Panc1 (cell line): ENCODE data around the gene TUB. TPM values are rescaled to one million over a fixed set of nuclear protein-coding genes. Genes with fewer than 3 reads are reported as not detected.

Source experiments
- ATAC-seq: fragments of 200-7000 bp; cut with Tn5 transposase; 2 replicates; pipeline ENCODE4 v1.9.1; 2020; ENCODE audit warnings: mild to moderate bottlenecking, moderate library complexity
- BruUV-seq: library from RNA; stranded (reverse); fragments of 400-500 nt; replicated peaks from 2 replicates; lab custom pipeline; 2021; lab: Mats Ljungman, UMichigan
- CTCF ChIA-PET: fragments of 300-600 bp; sonication (Branson Sonifier 250); formaldehyde crosslinking; loops from one replicate; lab custom pipeline; 2022; ENCODE audit warnings: antibody characterized with exemption; lab: Charles Lee
- POLR2A ChIA-PET: fragments of 300-600 bp; sonication (Branson Sonifier 250); formaldehyde crosslinking; loops from one replicate; lab custom pipeline; 2022; ENCODE audit warnings: antibody characterized with exemption; lab: Charles Lee
- DNase-seq: peaks from one replicate; pipeline ENCODE4 v3.0.0-alpha.2; 2010; ENCODE audit warnings: low read depth, low spot score
- H3K27ac ChIP-seq: 2 replicates; pipeline ENCODE4 v1.5.1; 2011; ENCODE audit warnings: mild to moderate bottlenecking, low read length, inconsistent platforms
- H3K27me3 ChIP-seq: fragments of 200-500 bp; sonication (Bioruptor generic); 2 replicates; pipeline ENCODE4 v1.6.0; 2014; ENCODE audit warnings: low read length, inconsistent platforms; ENCODE audit not compliant: control insufficient read depth, insufficient read depth
- H3K36me3 ChIP-seq: fragments of 200-500 bp; sonication (Bioruptor generic); 2 replicates; pipeline ENCODE4 v1.5.1; 2014; ENCODE audit warnings: inconsistent platforms, mild to moderate bottlenecking, low read length, moderate library complexity; ENCODE audit not compliant: control insufficient read depth, insufficient read depth
- H3K4me1 ChIP-seq: 2 replicates; pipeline ENCODE4 v1.5.1; 2011; ENCODE audit warnings: inconsistent platforms, mild to moderate bottlenecking, low read length, moderate library complexity; ENCODE audit not compliant: control insufficient read depth, insufficient read depth
- H3K4me3 ChIP-seq, 2 experiments: 2 replicates each; pipeline ENCODE4 v1.5.1; 2011 to 2012; ENCODE audit warnings: low read depth in 2 of 2, low read length in 2 of 2, mild to moderate bottlenecking in 2 of 2, inconsistent platforms in 1 of 2, moderate library complexity in 1 of 2
- H3K9me3 ChIP-seq: fragments of 200-500 bp; sonication (Bioruptor generic); 2 replicates; pipeline ENCODE4 v1.5.1; 2014; ENCODE audit warnings: low read depth, mild to moderate bottlenecking, inconsistent platforms, low read length, moderate library complexity; ENCODE audit not compliant: control insufficient read depth, insufficient read depth
- CTCF ChIP-seq: fragments of 450-650 bp; IDR thresholded peaks from 2 replicates; pipeline ENCODE4 v1.5.1; 2017; ENCODE audit warnings: mild to moderate bottlenecking
- POLR2AphosphoS5 ChIP-seq: IDR thresholded peaks from 2 replicates; pipeline ENCODE4 v1.6.1; 2012; ENCODE audit warnings: mild to moderate bottlenecking, low read depth, low read length, moderate library complexity
- SIN3A ChIP-seq: IDR thresholded peaks from 2 replicates; pipeline ENCODE4 v1.6.1; 2012; ENCODE audit warnings: low read depth, mild to moderate bottlenecking, low read length, moderate library complexity, borderline replicate concordance; ENCODE audit not compliant: insufficient read depth
- TCF7L2 ChIP-seq: IDR thresholded peaks from 2 replicates; pipeline ENCODE4 v1.6.1; 2011; ENCODE audit warnings: mild to moderate bottlenecking, low read depth, low read length, inconsistent platforms
- in situ Hi-C: cut with HindIII; loops from 2 replicates; pipeline ENCODE4 v1.10.0; 2016; ENCODE audit warnings: low sequenced_read_pairs, low pct_unique_long_range_greater_than_20kb
- intact Hi-C: fragments of 100-400 bp; cut with micrococcal nuclease; formaldehyde crosslinking; loops from one replicate; pipeline ENCODE4 v1.10.0; 2022; ENCODE audit not compliant: unreplicated experiment
- total RNA-seq: library from RNA; stranded (reverse); gene quantifications from one replicate; pipeline ENCODE4 v1.2.1, GENCODE V29; 2021; ENCODE audit not compliant: unreplicated experiment
- TF ChIP-seq, protein P1 (sequence below), 2 experiments: IDR thresholded peaks; 2 replicates each; pipeline ENCODE4 v1.6.1; 2011 to 2012; ENCODE audit warnings: low read depth in 2 of 2, control low read depth in 1 of 2, low read length in 1 of 2, mild to moderate bottlenecking in 1 of 2, moderate library complexity in 1 of 2; ENCODE audit not compliant: insufficient read depth in 1 of 2

TUB gene
- total RNA-seq, 1 experiment from 2014 or later: 4.3 TPM

DNA sequence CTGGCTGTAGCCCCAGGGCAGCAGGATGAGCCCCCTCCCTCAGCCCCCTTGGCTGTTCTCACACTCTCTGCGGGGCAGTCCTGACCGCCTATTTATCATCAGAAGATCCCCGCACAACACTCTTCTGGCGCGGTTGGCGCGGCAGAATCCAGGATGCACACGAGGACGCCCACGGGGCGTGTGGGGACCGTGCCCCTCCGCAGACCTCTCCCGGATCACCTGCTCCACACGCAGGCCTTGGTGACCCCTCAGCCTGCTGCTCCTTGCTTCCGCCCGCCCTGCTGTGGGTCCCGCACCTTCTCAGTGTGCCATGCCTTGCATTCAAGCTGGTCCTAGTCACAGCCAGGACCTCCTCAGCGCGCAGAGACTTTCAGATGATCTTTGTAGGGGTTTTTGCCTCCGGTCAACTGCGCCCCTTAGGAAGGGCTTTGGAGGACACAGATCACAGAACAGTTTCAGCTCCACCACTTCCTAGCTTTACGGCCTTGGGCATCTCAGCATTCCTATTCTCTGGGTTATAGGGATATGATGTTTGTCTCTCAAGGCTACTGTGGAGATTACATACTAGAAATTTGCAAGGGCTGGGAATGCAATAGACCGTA lies 841 bp upstream of the TUB start:
- peaks cover 18% of the 10 kb centered on the region for H3K27me3 ChIP-seq
- ChIA-PET POLR2A (no interaction called here), CTCF (interaction anchor here (0.6 kb wide), 1 partner anchor 10 kb away, joined by 4 read pairs; no protein-coding TSS in a partner anchor)
- H3K4me1 ChIP-seq: no peaks in the 10 kb centered on the region; the same call in 1 of the 2 replicates
- peak; percentile 24 for ATAC-seq
- peak overlapping the region; percentile 41 to 56; a peak in 3 of 4 replicates for H3K4me3 ChIP-seq
- no peak overlapping the region for H3K27ac ChIP-seq
- intact Hi-C loops (no loop called here), in situ Hi-C loops (no loop called here)
- H3K36me3 ChIP-seq: no peaks in the 10 kb centered on the region
- BruUV-seq: no TSS peak
- TF ChIP-seq SIN3A: no peak
- H3K9me3 ChIP-seq: no peaks in the 10 kb centered on the region
- DNase-seq: no peak

- ChIA-PET POLR2A (no interaction called here), CTCF (no interaction called here)
- DNase-seq: no peak
- H3K27ac ChIP-seq: no peak overlapping the region
- ATAC-seq: peak; percentile 40
- in situ Hi-C loops: no loop called here
- peak overlapping the region; percentile 35 to 41 for H3K4me3 ChIP-seq
- no peaks in the 10 kb centered on the region for H3K9me3 ChIP-seq
- H3K4me1 ChIP-seq: no peaks in the 10 kb centered on the region; the same call in 1 of the 2 replicates
- BruUV-seq: no TSS peak
- intact Hi-C loops: no loop called here
- H3K27me3 ChIP-seq: peaks cover 14% of the 10 kb centered on the region; the same call in 1 of the 2 replicates
- TF ChIP-seq POLR2AphosphoS5: no peak
- no peak for TF ChIP-seq CTCF
- no peak for TF ChIP-seq SIN3A
- no peak for TF ChIP-seq TCF7L2
- TF ChIP-seq, protein P1, sequence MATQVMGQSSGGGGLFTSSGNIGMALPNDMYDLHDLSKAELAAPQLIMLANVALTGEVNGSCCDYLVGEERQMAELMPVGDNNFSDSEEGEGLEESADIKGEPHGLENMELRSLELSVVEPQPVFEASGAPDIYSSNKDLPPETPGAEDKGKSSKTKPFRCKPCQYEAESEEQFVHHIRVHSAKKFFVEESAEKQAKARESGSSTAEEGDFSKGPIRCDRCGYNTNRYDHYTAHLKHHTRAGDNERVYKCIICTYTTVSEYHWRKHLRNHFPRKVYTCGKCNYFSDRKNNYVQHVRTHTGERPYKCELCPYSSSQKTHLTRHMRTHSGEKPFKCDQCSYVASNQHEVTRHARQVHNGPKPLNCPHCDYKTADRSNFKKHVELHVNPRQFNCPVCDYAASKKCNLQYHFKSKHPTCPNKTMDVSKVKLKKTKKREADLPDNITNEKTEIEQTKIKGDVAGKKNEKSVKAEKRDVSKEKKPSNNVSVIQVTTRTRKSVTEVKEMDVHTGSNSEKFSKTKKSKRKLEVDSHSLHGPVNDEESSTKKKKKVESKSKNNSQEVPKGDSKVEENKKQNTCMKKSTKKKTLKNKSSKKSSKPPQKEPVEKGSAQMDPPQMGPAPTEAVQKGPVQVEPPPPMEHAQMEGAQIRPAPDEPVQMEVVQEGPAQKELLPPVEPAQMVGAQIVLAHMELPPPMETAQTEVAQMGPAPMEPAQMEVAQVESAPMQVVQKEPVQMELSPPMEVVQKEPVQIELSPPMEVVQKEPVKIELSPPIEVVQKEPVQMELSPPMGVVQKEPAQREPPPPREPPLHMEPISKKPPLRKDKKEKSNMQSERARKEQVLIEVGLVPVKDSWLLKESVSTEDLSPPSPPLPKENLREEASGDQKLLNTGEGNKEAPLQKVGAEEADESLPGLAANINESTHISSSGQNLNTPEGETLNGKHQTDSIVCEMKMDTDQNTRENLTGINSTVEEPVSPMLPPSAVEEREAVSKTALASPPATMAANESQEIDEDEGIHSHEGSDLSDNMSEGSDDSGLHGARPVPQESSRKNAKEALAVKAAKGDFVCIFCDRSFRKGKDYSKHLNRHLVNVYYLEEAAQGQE (IDR thresholded peaks at IDR 0.05; ENCODE audit: insufficient read depth in 1 of 2, low read depth in 2 of 2, low read length in 1 of 2): no peak
- no peaks in the 10 kb centered on the region for H3K36me3 ChIP-seq
Measured at GRCh38 chr11:8081591-8082250, 710 bp downstream of the TUB start.
